NT2/D1 (cell line): Measurements from ENCODE around the gene ATP5MG.

Source experiments
- DNase-seq: peaks from one replicate; pipeline ENCODE4 v3.0.0-alpha.2; 2011; ENCODE audit warnings: low read depth, low spot score
- H3K27me3 ChIP-seq: 2 replicates; pipeline ENCODE4 v1.6.0; 2011; ENCODE audit warnings: mild to moderate bottlenecking; ENCODE audit not compliant: insufficient read length, insufficient read depth
- H3K36me3 ChIP-seq: 2 replicates; pipeline ENCODE4 v1.6.1; 2011; ENCODE audit warnings: mild to moderate bottlenecking, low read length, mixed read lengths; ENCODE audit not compliant: insufficient read depth, insufficient read length
- H3K4me1 ChIP-seq: 2 replicates; pipeline ENCODE4 v1.5.1; 2011; ENCODE audit not compliant: insufficient read depth, insufficient read length
- H3K4me3 ChIP-seq: 2 replicates; pipeline ENCODE4 v1.5.1; 2011; ENCODE audit warnings: low read depth; ENCODE audit not compliant: insufficient read length
- H3K9ac ChIP-seq: 2 replicates; pipeline ENCODE4 v1.6.0; 2011; ENCODE audit warnings: low read depth; ENCODE audit not compliant: insufficient read length
- H3K9me3 ChIP-seq: 2 replicates; pipeline ENCODE4 v1.5.1; 2011; ENCODE audit warnings: mild to moderate bottlenecking, low read length; ENCODE audit not compliant: insufficient read depth
- SUZ12 ChIP-seq: IDR thresholded peaks from 2 replicates; pipeline ENCODE4 v1.6.1; 2011; ENCODE audit not compliant: insufficient read length, insufficient read depth; ENCODE audit errors: extremely low read depth
- YY1 ChIP-seq: IDR thresholded peaks from 2 replicates; pipeline ENCODE4 v1.6.1; 2011; ENCODE audit not compliant: insufficient read length, insufficient read depth
- ZNF274 ChIP-seq: IDR thresholded peaks from 2 replicates; pipeline ENCODE4 v1.6.1; 2011; ENCODE audit warnings: mild to moderate bottlenecking, low read depth, low read length

Gene ATP5MG

DNA sequence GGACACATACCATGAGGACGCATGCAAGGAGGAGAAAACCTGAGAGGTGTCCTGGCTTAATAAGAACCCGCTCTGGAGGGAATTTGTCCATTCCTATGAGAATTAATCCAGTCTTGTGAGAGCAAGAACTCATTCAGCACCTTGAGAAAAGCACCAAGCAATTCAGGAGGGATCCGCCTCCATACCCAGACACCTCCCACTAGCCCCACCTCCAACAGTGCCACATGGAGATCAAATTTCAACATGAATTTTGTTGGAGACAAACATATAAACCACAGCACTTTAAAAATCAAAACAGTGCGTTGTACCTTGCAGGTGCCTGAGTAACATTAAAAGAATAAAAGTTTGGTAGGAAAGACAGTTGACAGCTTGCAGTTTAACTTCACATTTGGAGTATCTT lies 30.6 kb upstream of the ATP5MG start:
- H3K9ac ChIP-seq, result no peak overlapping the region
- TF ChIP-seq SUZ12 (no peak), YY1 (no peak), ZNF274 (no peak)
- H3K27me3 ChIP-seq, result no peaks in the 10 kb centered on the region
- H3K4me3 ChIP-seq, result no peak overlapping the region
- no peaks in the 10 kb centered on the region for H3K4me1 ChIP-seq
- peaks cover 71% of the 10 kb centered on the region for H3K36me3 ChIP-seq
- no peaks in the 10 kb centered on the region for H3K9me3 ChIP-seq
- no peak for DNase-seq

DNA sequence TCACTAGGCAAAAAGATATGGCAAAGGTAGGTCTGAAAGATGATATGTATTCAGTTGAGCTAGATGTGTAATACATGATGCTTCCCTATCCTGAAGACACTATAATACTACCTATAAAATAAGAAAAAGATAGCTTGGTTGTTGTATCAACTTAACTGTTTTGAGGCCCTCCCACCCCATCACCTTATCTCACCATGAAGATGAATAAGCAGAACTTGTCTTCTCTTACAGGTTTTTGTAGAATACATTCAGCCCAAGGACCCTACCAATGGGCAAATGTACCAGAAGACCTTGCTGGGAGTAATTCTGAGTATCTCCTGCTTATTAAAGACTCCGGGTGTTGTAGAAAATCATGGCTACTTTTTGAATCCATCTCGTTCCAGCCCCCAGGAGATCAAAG lies 28.1 kb upstream of the ATP5MG start:
- peaks cover 75% of the 10 kb centered on the region for H3K36me3 ChIP-seq
- no peak for DNase-seq
- H3K9ac ChIP-seq, result no peak overlapping the region
- H3K9me3 ChIP-seq, result no peaks in the 10 kb centered on the region
- no peak overlapping the region for H3K4me3 ChIP-seq
- TF ChIP-seq SUZ12 (no peak), ZNF274 (no peak), YY1 (no peak)
- no peaks in the 10 kb centered on the region for H3K27me3 ChIP-seq
- H3K4me1 ChIP-seq, result no peaks in the 10 kb centered on the region

DNA sequence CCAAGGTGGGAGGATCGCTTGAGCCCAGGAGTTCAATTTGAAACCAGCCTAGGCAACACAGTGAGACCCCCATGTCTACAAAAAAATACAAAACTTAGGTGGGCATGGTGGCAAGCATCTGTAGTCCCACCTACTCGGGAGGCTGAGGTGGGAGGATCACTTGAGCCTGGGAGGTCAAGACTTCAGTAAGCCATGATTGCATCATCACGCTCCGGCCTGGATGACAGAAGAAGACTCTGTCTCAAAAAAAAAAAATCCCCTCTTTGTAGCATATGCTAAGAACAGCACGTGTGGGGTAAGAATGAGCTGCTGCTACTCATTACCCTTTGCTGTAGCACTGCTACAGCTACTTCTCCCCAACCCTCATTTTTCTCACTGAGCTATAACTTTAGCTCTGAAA lies 27.5 kb upstream of the ATP5MG start:
- H3K4me3 ChIP-seq, result no peak overlapping the region
- TF ChIP-seq YY1, result no peak
- no peak for TF ChIP-seq ZNF274
- TF ChIP-seq SUZ12, result no peak
- no peaks in the 10 kb centered on the region for H3K4me1 ChIP-seq
- no peak for DNase-seq
- no peaks in the 10 kb centered on the region for H3K27me3 ChIP-seq
- no peaks in the 10 kb centered on the region for H3K9me3 ChIP-seq
- H3K36me3 ChIP-seq, result peaks cover 73% of the 10 kb centered on the region
- H3K9ac ChIP-seq, result no peak overlapping the region

DNA sequence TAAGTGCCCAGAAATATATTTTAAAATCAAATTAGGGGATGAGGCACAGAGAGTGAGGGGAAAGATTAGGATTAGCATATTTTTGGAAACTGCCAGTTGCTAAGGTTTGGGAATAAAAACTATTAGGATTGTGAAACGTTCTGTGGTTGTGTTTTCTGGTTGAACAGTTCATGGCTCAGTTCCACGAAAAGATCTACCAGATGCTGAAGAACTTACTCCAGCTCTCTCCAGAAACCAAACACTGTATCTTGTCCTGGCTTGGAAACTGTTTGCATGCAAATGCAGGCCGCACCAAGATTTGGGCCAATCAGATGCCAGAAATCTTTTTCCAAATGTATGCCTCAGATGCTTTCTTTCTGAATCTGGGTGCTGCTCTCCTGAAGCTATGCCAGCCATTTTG lies 26.7 kb upstream of the ATP5MG start:
- TF ChIP-seq SUZ12 (no peak), ZNF274 (no peak), YY1 (no peak)
- H3K27me3 ChIP-seq, result no peaks in the 10 kb centered on the region
- H3K9ac ChIP-seq, result no peak overlapping the region
- H3K36me3 ChIP-seq, result peaks cover 70% of the 10 kb centered on the region
- no peak for DNase-seq
- no peaks in the 10 kb centered on the region for H3K9me3 ChIP-seq
- H3K4me1 ChIP-seq, result no peaks in the 10 kb centered on the region
- H3K4me3 ChIP-seq, result no peak overlapping the region

DNA sequence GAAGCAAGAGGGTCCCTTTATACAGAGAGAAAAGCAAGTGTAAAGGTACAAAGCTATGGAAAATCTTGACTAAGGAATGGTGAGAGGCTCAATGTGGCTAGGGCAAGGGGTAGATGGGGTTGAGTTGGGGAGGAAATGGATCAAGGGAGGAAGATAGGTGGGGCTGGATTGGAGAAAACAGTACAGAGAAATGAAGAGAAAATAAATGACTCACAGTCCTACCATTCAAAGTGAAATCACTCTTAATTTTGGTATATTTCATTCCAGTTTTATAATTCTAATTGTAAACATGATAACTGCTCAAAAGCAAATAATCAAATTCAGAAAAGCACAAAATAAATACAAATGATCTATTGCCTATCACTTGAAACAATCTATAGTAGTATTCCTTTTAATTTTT lies 25.4 kb upstream of the ATP5MG start:
- H3K27me3 ChIP-seq, result no peaks in the 10 kb centered on the region
- DNase-seq, result no peak
- no peak overlapping the region for H3K9ac ChIP-seq
- no peaks in the 10 kb centered on the region for H3K4me1 ChIP-seq
- no peaks in the 10 kb centered on the region for H3K9me3 ChIP-seq
- no peak for TF ChIP-seq SUZ12
- no peak for TF ChIP-seq YY1
- no peak for TF ChIP-seq ZNF274
- H3K36me3 ChIP-seq, result peaks cover 74% of the 10 kb centered on the region
- no peak overlapping the region for H3K4me3 ChIP-seq

DNA sequence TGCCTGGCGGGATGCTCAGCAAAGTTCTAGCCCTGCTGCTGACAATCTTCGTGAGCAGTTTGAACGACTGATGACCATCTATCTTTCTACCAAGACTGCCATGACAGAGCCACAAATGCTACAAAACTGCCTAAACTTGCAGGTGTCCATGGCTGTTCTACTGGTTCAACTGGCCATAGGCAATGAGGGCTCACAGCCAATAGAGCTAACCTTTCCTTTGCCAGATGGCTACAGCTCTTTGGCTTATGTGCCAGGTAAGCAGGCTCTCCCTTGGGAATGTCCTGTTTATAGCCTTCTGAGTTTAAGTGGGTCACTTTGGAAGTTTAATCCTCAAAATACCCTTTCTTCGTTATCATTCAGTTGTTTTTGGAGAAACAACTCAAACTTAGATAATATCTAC lies 21.9 kb upstream of the ATP5MG start:
- peaks cover 73% of the 10 kb centered on the region for H3K36me3 ChIP-seq
- no peak overlapping the region for H3K9ac ChIP-seq
- DNase-seq, result no peak
- no peak overlapping the region for H3K4me3 ChIP-seq
- H3K4me1 ChIP-seq, result no peaks in the 10 kb centered on the region
- no peak for TF ChIP-seq ZNF274
- TF ChIP-seq SUZ12, result no peak
- no peak for TF ChIP-seq YY1
- H3K9me3 ChIP-seq, result no peaks in the 10 kb centered on the region
- H3K27me3 ChIP-seq, result no peaks in the 10 kb centered on the region

DNA sequence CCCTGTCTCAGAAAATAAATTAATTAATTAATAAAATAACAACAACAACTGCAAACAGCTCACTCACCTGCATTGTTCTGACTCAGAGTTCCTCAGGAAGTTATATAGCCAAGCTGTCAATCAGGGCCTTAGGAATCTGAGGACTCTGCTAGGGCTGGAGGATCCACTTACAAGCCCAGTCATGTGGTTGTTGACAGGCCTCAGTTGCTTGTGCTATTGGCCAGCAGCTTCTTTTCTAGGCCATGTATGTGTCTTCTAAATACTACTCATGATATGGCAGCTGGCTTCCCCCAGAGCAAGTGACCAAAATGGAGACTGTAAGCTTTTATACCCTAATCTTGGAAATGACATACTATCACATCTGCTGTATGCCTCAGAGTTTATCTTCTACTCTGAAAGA lies 20.8 kb upstream of the ATP5MG start:
- TF ChIP-seq SUZ12 (no peak), ZNF274 (no peak), YY1 (no peak)
- Histone ChIP-seq H3K4me3 (no peak overlapping the region), H3K9me3 (no peaks in the 10 kb centered on the region), H3K36me3 (peaks cover 74% of the 10 kb centered on the region), H3K27me3 (no peaks in the 10 kb centered on the region), H3K9ac (no peak overlapping the region), H3K4me1 (no peaks in the 10 kb centered on the region)
- no peak for DNase-seq

DNA sequence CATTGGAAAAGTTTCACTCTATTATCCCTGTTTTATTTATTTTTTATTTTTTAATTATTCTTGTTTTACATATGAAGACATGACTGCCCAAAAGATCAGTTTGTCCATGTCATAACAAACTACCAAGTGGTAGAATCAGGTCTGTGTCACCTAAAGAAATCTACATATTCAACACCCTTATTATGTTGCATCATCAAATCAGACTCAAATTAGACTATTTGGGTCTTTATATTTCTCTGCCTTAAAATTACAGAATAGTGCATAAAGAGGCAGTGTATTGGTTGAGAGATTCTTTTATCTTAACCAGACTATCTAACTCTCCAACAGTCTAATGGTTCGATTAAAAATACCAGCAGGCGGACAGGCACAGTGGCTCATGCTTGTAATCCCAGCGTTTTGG lies 18.5 kb upstream of the ATP5MG start:
- Histone ChIP-seq H3K4me1 (no peaks in the 10 kb centered on the region), H3K27me3 (no peaks in the 10 kb centered on the region), H3K36me3 (peaks cover 83% of the 10 kb centered on the region), H3K4me3 (no peak overlapping the region), H3K9ac (no peak overlapping the region), H3K9me3 (no peaks in the 10 kb centered on the region)
- no peak for DNase-seq
- TF ChIP-seq YY1 (no peak), SUZ12 (no peak), ZNF274 (no peak)
